GM23338 (cell line): ENCODE measurements around the gene EFCAB6. TPM values are rescaled to one million over a fixed set of nuclear protein-coding genes. Genes with fewer than 3 reads are reported as not detected.

Experiments
- ATAC-seq: fragments of 200-7000 bp; cut with Tn5 transposase; 3 replicates; pipeline ENCODE4 v1.9.1; 2020
- DNase-seq: peaks from one replicate; pipeline ENCODE4 v3.0.0-alpha.2; 2015; ENCODE audit warnings: low spot score
- H2AFZ ChIP-seq: fragments of 200-600 bp; sonication (generic); 2 replicates; pipeline ENCODE4 v1.8.0; 2016; ENCODE audit warnings: antibody characterized with exemption, mild to moderate bottlenecking, moderate library complexity
- H3F3A ChIP-seq: fragments of 200-600 bp; sonication (generic); replicated peaks from 2 replicates; pipeline ENCODE4 v1.8.0; 2017; ENCODE audit warnings: antibody characterized with exemption, mixed run types, low read depth
- H3K27ac ChIP-seq: fragments of 200-600 bp; sonication (generic); 2 replicates; pipeline ENCODE4 v1.6.1; 2016; ENCODE audit warnings: low read depth
- H3K27me3 ChIP-seq: fragments of 200-600 bp; sonication (generic); 2 replicates; pipeline ENCODE4 v1.8.0; 2016; ENCODE audit warnings: mild to moderate bottlenecking, mixed run types, moderate library complexity; ENCODE audit not compliant: insufficient read depth
- H3K36me3 ChIP-seq: fragments of 200-600 bp; sonication (generic); 2 replicates; pipeline ENCODE4 v1.8.0; 2016; ENCODE audit warnings: mild to moderate bottlenecking; ENCODE audit not compliant: insufficient read depth
- H3K4me1 ChIP-seq: fragments of 200-600 bp; sonication (generic); 2 replicates; pipeline ENCODE4 v1.8.0; 2016; ENCODE audit warnings: mild to moderate bottlenecking, moderate library complexity; ENCODE audit not compliant: insufficient read depth
- H3K4me2 ChIP-seq: fragments of 200-600 bp; sonication (generic); 2 replicates; pipeline ENCODE4 v1.7.1; 2017; ENCODE audit warnings: mixed run types
- H3K4me3 ChIP-seq: fragments of 200-600 bp; sonication (generic); 2 replicates; pipeline ENCODE4 v1.6.1; 2016; ENCODE audit warnings: mixed run types
- H3K79me2 ChIP-seq: fragments of 200-600 bp; sonication (generic); replicated peaks from 2 replicates; pipeline ENCODE4 v1.8.0; 2017; ENCODE audit warnings: mild to moderate bottlenecking; ENCODE audit not compliant: insufficient read depth
- H3K9me2 ChIP-seq: fragments of 200-600 bp; sonication (generic); 2 replicates; pipeline ENCODE4 v1.8.0; 2017; ENCODE audit not compliant: insufficient read depth
- H4K20me1 ChIP-seq: fragments of 200-600 bp; sonication (generic); replicated peaks from 2 replicates; pipeline ENCODE4 v1.8.0; 2017; ENCODE audit warnings: mild to moderate bottlenecking; ENCODE audit not compliant: insufficient read depth
- H3K27ac Mint-ChIP-seq: 2 replicates; pipeline ENCODE4 v1.8.0; 2020; ENCODE audit warnings: inconsistent platforms, mild to moderate bottlenecking, moderate library complexity, mixed read lengths
- H3K27me3 Mint-ChIP-seq: 3 replicates; pipeline ENCODE4 v1.8.0; 2022; ENCODE audit warnings: low read depth, mild to moderate bottlenecking, moderate library complexity, mixed read lengths, inconsistent platforms; ENCODE audit not compliant: insufficient read depth, poor library complexity
- H3K36me3 Mint-ChIP-seq: 3 replicates; pipeline ENCODE4 v1.8.0; 2021; ENCODE audit warnings: low read depth, mild to moderate bottlenecking, inconsistent platforms, moderate library complexity, mixed read lengths
- H3K4me1 Mint-ChIP-seq: 3 replicates; pipeline ENCODE4 v1.8.0; 2020; ENCODE audit warnings: mild to moderate bottlenecking, inconsistent platforms, mixed read lengths
- H3K4me3 Mint-ChIP-seq: 3 replicates; pipeline ENCODE4 v1.8.0; 2021; ENCODE audit warnings: moderate library complexity, mild to moderate bottlenecking, inconsistent platforms, mixed read lengths
- H3K9me3 Mint-ChIP-seq: 3 replicates; pipeline ENCODE4 v1.8.0; 2020; ENCODE audit warnings: moderate library complexity, mild to moderate bottlenecking, inconsistent platforms, mixed read lengths
- CREB1 ChIP-seq: fragments of 250-450 bp; sonication (Bioruptor Pico); IDR thresholded peaks from 2 replicates; pipeline ENCODE4 v1.5.0; 2020; ENCODE audit warnings: low read depth, mild to moderate bottlenecking, moderate library complexity
- EZH2phosphoT487 ChIP-seq: fragments of 200-600 bp; sonication (generic); IDR thresholded peaks from one replicate; pipeline ENCODE4 v1.8.1; 2018; ENCODE audit warnings: antibody characterized with exemption; ENCODE audit not compliant: unreplicated experiment
- JUNB ChIP-seq: IDR thresholded peaks from one replicate; pipeline ENCODE4 v1.6.1; 2016; ENCODE audit warnings: antibody characterized with exemption; ENCODE audit not compliant: unreplicated experiment
- STAT1 ChIP-seq: IDR thresholded peaks from one replicate; pipeline ENCODE4 v1.6.1; 2016; ENCODE audit warnings: antibody characterized with exemption; ENCODE audit not compliant: unreplicated experiment
- ZNF114 ChIP-seq: fragments of 250-450 bp; sonication (Bioruptor Pico); IDR thresholded peaks from 2 replicates; pipeline ENCODE4 v1.5.0; 2020; ENCODE audit warnings: mild to moderate bottlenecking, moderate library complexity
- ZNF331 ChIP-seq: fragments of 250-450 bp; sonication (Bioruptor Pico); IDR thresholded peaks from 2 replicates; pipeline ENCODE4 v1.5.0; 2020; ENCODE audit warnings: low read depth, mild to moderate bottlenecking, moderate library complexity
- polyA plus RNA-seq: library from polyadenylated mRNA; unstranded; fragments of >200 nt; fragmentation: Nextera tagmentation; extraction: Ambion mirVana; gene quantifications from 2 replicates; pipeline ENCODE4 v1.2.1, GENCODE V29; 2016
- total RNA-seq: library from RNA; depleted of rRNA; stranded (reverse); fragments of >200 nt; shearing (Covaris generic); gene quantifications from 2 replicates; pipeline ENCODE4 v1.2.3, GENCODE V29; 2014
- TF ChIP-seq, protein P1 (sequence below): IDR thresholded peaks from 2 replicates; pipeline ENCODE4 v1.6.1; 2016; ENCODE audit warnings: antibody characterized with exemption
- TF ChIP-seq, protein P2 (sequence below), 2 experiments: fragments of 200-600 bp in 1 of 2; sonication (generic) in 1 of 2; conservative IDR thresholded peaks; 2 replicates each; pipeline versions ENCODE4 v1.5.1 to v1.6.1; 2016 to 2017; ENCODE audit warnings: antibody characterized with exemption in 2 of 2, low read depth in 2 of 2, mild to moderate bottlenecking in 2 of 2, moderate library complexity in 1 of 2
- TF ChIP-seq, protein P3 (sequence below): fragments of 250-450 bp; sonication (Bioruptor Pico); IDR thresholded peaks from 2 replicates; pipeline ENCODE4 v1.5.0; 2020; ENCODE audit warnings: mild to moderate bottlenecking, moderate library complexity

EFCAB6 gene
- total and polyA plus RNA-seq, 2 experiments from 2014 or later, result 1.1 to 1.8 TPM

DNA sequence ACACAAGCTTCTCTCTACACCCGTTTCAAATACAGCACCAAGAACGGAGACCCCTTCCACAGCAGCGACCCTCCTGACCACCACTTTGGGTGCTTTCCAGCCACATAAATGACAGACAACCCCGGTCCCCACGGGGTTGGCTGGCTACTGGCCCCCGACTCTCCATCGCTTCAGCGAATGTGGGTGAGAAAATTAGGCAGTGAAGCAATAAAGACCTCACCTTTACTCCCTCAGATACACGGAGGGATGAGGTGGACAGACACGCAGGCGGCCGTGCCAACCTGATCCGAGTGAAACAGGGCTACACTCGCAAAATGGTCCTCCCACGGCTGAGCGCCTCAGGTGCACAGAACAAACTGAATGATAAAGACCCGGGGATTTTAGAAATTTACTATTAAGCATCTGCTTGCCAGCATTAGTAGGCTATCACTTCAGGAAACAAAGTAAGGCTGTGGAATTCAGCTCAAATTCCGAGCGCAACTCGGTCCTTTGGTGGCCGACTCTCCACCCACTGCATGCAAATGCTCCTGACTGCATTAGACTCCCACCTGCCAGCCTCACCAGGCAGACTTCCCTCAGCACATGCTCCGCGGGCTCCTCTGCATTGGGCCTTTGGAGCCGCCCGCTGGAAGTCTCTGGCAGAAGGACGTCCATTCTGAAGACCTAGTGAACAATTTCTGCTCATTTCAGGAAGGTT, 12.8 kb upstream of the EFCAB6 start (continued):
- TF ChIP-seq, protein P1, sequence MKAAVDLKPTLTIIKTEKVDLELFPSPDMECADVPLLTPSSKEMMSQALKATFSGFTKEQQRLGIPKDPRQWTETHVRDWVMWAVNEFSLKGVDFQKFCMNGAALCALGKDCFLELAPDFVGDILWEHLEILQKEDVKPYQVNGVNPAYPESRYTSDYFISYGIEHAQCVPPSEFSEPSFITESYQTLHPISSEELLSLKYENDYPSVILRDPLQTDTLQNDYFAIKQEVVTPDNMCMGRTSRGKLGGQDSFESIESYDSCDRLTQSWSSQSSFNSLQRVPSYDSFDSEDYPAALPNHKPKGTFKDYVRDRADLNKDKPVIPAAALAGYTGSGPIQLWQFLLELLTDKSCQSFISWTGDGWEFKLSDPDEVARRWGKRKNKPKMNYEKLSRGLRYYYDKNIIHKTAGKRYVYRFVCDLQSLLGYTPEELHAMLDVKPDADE, result no peak
- TF ChIP-seq STAT1 (no peak), CREB1 (no peak), ZNF114 (CRISPR knock-in tag) (no peak), JUNB (no peak)
- TF ChIP-seq, protein P2, sequence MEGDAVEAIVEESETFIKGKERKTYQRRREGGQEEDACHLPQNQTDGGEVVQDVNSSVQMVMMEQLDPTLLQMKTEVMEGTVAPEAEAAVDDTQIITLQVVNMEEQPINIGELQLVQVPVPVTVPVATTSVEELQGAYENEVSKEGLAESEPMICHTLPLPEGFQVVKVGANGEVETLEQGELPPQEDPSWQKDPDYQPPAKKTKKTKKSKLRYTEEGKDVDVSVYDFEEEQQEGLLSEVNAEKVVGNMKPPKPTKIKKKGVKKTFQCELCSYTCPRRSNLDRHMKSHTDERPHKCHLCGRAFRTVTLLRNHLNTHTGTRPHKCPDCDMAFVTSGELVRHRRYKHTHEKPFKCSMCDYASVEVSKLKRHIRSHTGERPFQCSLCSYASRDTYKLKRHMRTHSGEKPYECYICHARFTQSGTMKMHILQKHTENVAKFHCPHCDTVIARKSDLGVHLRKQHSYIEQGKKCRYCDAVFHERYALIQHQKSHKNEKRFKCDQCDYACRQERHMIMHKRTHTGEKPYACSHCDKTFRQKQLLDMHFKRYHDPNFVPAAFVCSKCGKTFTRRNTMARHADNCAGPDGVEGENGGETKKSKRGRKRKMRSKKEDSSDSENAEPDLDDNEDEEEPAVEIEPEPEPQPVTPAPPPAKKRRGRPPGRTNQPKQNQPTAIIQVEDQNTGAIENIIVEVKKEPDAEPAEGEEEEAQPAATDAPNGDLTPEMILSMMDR (conservative IDR thresholded peaks at IDR 0.05; ENCODE audit: low read depth in 2 of 2), result no peak

DNA sequence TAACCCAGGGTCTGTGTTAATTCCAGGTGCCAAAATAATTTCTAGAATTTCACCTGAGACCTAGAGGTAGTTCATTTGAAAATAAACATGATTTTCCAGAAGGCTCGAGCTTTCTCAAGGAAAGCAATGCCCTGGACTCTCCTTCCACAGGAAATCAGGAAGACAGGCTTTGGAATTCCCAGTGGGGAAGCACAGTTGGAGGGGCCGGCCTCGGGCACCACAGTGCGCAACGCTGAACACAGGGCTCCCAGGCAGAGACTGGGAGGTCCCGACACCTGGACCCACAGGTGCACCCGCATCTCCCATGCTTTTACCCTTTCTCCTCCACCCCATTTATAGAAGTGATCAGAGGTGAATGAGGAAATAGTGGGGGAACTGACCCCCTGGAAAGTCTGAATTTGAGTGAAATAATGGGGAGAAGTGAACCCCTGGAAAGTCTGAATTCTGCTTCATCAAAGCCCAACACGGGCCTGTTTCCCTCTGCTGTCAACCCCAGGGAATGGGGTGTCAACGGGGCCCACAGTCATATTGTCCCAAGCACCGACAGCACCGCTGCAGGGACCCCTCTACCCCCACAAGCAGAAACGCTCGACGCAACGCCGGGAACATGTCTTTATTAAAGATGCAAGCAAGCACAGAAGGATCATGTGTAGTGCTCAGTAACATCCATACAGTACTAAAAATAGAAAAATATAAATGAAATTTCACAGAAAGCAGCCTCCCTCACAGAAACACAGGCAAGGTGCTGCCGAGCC, 12.0 kb upstream of the EFCAB6 start:
- H3K4me2 ChIP-seq, result peak overlapping the region; percentile 68
- Mint-ChIP-seq H3K4me3 (no peak overlapping the region), H3K4me1 (peaks cover 76% of the 10 kb centered on the region), H3K36me3 (peaks cover 22% of the 10 kb centered on the region), H3K27me3 (peaks cover 18% of the 10 kb centered on the region), H3K9me3 (peaks cover 3% of the 10 kb centered on the region; the same call in 1 of the 3 replicates), H3K27ac (no peak overlapping the region)
- peaks cover 21% of the 10 kb centered on the region for H3K4me1 ChIP-seq
- DNase-seq (no peak), ATAC-seq (no peak)
- no peak overlapping the region for H3K4me3 ChIP-seq
- H3K9me2 ChIP-seq, result no peaks in the 10 kb centered on the region
- no peaks in the 10 kb centered on the region for H3K79me2 ChIP-seq
- no peak overlapping the region for H2AFZ ChIP-seq
- H4K20me1 ChIP-seq, result peaks cover 9% of the 10 kb centered on the region
- no peaks in the 10 kb centered on the region for H3K27me3 ChIP-seq
- H3F3A ChIP-seq, result no peaks in the 10 kb centered on the region
- H3K27ac ChIP-seq, result no peak overlapping the region
- H3K36me3 ChIP-seq, result peaks cover 6% of the 10 kb centered on the region
- TF ChIP-seq EZH2phosphoT487 (no peak), JUNB (no peak), ZNF331 (CRISPR knock-in tag) (no peak), ZNF114 (CRISPR knock-in tag) (no peak)
- TF ChIP-seq, protein P1, result no peak
- TF ChIP-seq, protein P2 (conservative IDR thresholded peaks at IDR 0.05; ENCODE audit: low read depth in 2 of 2), result no peak
- TF ChIP-seq, protein P3, sequence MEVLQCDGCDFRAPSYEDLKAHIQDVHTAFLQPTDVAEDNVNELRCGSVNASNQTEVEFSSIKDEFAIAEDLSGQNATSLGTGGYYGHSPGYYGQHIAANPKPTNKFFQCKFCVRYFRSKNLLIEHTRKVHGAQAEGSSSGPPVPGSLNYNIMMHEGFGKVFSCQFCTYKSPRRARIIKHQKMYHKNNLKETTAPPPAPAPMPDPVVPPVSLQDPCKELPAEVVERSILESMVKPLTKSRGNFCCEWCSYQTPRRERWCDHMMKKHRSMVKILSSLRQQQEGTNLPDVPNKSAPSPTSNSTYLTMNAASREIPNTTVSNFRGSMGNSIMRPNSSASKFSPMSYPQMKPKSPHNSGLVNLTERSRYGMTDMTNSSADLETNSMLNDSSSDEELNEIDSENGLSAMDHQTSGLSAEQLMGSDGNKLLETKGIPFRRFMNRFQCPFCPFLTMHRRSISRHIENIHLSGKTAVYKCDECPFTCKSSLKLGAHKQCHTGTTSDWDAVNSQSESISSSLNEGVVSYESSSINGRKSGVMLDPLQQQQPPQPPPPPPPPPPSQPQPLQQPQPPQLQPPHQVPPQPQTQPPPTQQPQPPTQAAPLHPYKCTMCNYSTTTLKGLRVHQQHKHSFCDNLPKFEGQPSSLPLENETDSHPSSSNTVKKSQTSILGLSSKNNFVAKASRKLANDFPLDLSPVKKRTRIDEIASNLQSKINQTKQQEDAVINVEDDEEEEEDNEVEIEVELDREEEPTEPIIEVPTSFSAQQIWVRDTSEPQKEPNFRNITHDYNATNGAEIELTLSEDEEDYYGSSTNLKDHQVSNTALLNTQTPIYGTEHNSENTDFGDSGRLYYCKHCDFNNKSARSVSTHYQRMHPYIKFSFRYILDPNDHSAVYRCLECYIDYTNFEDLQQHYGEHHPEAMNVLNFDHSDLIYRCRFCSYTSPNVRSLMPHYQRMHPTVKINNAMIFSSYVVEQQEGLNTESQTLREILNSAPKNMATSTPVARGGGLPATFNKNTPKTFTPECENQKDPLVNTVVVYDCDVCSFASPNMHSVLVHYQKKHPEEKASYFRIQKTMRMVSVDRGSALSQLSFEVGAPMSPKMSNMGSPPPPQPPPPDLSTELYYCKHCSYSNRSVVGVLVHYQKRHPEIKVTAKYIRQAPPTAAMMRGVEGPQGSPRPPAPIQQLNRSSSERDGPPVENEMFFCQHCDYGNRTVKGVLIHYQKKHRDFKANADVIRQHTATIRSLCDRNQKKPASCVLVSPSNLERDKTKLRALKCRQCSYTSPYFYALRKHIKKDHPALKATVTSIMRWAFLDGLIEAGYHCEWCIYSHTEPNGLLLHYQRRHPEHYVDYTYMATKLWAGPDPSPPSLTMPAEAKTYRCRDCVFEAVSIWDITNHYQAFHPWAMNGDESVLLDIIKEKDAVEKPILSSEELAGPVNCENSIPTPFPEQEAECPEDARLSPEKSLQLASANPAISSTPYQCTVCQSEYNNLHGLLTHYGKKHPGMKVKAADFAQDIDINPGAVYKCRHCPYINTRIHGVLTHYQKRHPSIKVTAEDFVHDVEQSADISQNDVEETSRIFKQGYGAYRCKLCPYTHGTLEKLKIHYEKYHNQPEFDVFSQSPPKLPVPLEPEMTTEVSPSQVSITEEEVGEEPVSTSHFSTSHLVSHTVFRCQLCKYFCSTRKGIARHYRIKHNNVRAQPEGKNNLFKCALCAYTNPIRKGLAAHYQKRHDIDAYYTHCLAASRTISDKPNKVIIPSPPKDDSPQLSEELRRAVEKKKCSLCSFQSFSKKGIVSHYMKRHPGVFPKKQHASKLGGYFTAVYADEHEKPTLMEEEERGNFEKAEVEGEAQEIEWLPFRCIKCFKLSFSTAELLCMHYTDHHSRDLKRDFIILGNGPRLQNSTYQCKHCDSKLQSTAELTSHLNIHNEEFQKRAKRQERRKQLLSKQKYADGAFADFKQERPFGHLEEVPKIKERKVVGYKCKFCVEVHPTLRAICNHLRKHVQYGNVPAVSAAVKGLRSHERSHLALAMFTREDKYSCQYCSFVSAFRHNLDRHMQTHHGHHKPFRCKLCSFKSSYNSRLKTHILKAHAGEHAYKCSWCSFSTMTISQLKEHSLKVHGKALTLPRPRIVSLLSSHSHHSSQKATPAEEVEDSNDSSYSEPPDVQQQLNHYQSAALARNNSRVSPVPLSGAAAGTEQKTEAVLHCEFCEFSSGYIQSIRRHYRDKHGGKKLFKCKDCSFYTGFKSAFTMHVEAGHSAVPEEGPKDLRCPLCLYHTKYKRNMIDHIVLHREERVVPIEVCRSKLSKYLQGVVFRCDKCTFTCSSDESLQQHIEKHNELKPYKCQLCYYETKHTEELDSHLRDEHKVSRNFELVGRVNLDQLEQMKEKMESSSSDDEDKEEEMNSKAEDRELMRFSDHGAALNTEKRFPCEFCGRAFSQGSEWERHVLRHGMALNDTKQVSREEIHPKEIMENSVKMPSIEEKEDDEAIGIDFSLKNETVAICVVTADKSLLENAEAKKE, result no peak
